Suppressor macrophage treated with lipopolysaccharide for 1 hour (primary cell): ENCODE measurements around the gene RAC3.

Experiments used
- DNase-seq, 3 donors: peaks; one replicate each; pipeline ENCODE4 v3.0.0-alpha.2; 2020 to 2022

Gene RAC3

DNA sequence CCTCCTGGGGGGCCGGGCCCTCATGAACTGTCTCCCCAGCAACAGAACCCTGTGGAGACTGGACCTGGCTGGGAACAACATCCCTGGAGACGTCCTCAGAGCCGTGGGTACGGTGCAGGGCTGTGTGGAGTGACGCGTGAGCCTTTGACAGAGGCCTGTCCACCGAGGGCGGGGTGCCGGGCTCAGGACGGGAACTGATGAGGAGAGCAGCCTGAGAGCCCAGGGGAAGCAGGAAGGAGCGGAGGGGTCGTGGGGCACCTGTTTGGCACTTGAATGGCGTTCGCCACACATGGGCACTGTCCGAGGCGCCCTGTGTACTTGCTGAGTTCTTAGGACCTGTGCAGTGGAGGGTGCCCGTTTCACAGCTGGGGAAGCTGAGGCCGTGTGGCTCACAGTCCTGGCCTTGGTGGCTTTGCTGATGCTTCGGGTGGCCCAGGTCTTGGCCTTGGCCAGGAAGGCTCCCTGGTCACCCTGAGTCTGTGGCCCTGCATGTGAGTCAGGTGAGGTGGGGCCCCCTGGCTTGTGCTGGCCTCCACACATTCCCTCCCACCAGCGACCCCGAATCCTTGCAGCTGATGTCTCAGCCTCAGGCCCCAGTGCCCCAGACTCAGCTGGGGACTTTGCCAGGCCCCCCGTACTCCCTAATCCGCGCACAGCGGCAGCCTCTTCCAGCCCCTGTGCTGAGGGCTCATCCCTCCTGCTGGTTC, 5.9 kb upstream of the RAC3 start:
- no peak for DNase-seq

DNA sequence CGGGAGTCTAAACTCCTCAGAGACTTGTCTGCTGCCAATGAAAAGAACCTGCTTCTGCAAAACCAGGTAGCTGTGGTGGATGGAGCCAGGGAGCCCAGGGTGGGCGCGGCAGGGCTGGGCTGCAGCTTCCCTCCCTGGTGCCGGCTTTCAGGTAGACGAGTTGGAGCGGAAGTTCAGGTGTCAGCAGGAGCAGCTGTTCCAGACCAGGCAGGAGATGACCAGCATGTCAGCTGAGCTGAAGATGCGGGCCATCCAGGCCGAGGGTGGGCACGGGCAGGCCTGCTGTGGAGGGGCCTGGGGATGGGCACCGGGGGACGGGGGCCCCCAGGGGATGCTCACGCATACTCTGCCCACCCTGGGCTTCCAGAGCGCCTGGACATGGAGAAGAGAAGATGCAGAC, 3.2 kb upstream of the RAC3 start:
- DNase-seq, result no peak

DNA sequence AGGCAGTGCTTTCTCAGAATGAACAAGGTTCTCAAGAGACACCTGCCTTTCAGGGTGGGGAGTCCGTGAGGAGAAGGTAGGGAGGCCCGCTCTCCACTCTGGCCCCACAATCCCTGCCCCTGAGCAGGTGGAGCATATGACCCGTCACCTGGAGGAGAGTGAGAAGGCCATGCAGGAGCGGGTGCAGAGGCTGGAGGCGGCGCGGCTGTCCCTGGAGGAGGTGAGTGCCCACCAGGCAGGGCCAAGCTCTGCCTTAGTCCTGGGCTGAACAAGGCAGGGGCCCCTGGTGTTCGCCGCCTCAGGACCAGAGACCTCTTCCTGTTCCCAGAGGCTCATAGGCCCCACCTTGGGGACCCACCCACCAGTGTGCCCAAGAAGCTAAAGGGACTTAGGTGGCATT, 2.5 kb upstream of the RAC3 start:
- no peak for DNase-seq

DNA sequence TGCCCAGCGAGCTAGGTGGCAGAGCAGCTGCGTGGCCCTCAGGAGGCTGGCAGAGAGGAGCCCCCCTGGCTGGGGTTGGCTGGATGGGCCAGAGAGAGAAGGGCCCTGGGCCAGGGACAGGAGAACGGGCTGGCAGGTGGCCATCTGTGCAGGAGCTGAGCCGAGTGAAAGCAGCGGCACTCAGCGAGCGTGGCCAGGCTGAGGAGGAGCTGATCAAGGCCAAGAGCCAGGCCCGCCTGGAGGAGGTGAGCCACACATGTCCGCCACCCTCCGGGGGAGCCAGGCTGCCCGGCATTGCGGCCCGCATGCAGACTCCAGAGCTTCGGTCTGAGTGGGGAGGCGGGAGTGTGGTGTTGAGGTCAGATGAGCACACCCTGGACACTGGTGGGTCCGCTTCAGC, 2.1 kb upstream of the RAC3 start:
- DNase-seq, result no peak

DNA sequence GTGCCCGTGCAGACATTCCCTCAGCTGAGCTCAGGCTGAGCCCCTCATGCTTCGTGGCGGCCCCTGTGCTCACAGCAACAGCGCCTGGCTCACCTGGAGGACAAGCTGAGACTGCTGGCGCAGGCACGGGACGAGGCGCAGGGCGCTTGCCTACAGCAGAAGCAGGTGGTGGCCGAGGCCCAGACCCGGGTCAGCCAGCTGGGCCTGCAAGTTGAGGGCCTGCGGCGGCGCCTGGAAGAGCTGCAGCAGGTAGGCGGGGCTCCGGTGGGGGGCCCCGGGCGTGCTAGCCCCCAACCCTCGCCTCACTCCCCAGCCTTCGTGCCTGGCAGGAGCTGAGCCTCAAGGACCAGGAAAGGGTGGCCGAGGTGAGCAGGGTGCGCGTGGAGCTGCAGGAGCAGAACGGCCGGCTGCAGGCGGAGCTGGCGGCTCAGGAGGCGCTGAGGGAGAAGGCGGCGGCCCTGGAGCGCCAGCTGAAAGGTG, 1.4 kb upstream of the RAC3 start:
- no peak for DNase-seq

DNA sequence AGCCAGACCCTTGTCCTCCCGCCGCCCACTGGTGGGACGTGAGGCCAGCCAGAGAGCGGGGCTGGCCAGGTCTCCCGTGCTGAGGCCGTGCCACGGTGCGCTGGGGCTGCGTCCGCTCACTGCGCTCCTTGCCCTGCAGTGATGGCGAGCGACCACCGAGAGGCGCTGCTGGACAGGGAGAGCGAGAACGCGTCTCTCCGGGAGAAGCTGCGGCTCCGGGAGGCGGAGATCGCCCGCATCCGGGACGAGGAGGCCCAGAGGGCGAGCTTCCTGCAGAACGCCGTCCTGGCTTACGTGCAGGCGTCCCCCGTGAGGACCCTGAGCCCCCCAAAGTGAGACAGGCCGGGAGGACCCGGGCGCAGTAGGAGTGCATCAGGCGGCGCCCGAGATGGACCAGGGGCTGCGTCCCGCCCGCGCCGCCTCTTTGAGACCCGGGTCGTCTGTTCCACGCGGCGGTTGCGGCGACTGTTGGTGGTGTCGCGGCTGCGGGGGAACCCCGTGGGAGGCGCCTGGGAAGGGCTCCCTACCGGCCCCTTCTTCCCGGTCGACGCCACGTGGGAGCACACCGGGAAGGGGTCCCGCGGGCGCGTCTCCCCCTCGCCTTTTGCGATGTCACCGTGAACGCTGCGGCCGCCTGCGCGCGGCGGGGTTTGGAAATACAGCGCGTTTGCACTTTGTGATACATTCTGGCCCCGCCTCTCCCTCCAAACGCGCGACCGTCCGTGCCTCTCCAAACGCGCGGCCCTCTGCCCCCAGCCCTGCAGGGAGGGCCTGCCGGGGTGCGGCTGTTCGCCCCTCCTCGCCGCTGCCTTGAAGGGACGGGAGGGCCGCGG, 792 bp upstream of the RAC3 start:
- DNase-seq, result peak; percentile 86 to 92 (median 88)

DNA sequence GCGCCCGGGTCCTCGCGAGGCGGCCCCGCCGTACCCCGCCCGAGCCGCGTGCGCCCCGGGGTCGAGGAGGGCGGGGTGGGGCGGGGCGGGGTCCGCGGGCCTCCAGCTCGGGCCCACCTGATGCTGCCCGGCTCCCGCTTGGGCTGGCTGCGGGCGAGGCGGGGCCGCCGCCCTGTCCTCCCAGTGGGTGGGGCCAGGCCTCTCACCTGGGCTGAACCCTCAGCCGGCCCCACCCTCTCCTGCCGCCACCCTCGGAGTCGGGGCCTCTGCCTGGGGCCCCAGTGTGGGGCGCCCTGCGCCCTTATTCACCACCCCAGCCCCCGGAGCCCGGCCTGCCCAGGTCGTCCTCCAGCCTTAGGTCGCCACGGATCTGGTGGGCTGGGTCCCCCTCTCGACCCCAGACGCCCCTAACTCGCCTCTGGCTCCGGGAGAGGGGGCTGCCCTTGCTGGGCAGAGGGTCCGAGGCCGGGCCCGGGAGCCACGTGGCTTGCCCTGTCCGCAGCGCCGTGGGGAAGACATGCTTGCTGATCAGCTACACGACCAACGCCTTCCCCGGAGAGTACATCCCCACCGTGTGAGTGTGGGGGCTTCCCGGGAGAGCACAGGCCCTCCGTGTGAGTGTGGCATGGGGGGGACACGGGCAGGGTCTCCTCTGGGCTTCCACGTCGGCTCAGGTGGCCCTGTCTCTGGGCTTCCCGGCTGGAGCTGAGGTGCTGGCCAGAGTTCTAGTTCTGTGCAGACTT, 578 bp downstream of the RAC3 start:
- no peak for DNase-seq

DNA sequence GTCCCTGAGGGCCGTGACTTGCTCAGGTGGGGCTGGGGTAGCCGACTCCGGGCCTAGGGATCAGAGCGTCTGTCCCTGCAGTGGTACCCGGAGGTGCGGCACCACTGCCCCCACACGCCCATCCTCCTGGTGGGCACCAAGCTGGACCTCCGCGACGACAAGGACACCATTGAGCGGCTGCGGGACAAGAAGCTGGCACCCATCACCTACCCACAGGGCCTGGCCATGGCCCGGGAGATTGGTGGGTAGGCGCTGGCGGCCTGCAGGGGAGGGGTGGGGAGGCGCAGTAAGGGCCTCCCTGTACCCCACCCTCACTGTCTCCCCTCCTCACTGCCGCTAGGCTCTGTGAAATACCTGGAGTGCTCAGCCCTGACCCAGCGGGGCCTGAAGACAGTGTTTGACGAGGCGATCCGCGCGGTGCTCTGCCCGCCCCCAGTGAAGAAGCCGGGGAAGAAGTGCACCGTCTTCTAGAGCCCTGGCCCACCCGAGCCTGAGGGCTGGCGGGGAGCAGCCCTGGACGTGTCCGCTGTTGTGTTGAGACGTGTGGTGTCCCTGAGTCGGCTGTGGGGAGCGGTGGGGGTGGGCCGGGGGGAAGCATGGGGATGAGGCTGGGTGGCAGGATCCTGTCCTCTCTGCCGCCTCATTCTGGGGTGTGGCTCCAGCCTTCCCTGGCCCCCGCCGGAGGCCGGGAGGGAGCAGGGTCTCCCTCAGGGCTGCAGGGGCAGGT, 2.0 kb downstream of the RAC3 start:
- DNase-seq, result no peak

DNA sequence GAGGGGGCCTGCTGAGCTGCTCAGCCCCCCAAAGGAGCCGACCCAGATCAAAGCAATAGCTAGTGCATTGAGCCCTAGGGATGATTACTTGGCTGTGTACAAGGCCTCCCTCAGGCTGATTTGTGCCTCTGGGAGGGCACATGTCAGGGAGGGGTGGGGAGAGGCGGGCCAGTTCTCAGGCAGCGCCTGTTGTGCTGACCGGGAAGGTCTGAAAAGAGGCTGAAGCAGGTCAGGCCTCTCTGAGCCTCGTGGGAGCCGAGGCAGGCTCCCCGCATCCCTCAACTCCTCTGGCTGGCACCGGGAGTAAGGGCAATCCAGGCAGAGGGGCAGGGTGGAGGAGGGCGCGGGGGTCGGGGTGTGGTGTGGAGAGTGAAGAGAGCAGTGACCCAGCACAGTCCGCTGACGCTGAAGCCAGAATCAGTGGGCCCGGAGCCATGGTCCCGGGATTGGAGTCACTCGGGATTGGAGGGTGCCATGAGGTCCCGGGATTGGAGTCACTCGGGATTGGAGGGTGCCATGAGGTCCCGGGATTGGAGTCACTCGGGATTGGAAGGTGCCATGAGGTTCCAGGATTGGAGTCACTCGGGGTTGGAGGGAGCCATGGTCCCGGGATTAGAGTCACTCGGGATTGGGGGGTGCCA, 3.0 kb downstream of the RAC3 start:
- no peak for DNase-seq

DNA sequence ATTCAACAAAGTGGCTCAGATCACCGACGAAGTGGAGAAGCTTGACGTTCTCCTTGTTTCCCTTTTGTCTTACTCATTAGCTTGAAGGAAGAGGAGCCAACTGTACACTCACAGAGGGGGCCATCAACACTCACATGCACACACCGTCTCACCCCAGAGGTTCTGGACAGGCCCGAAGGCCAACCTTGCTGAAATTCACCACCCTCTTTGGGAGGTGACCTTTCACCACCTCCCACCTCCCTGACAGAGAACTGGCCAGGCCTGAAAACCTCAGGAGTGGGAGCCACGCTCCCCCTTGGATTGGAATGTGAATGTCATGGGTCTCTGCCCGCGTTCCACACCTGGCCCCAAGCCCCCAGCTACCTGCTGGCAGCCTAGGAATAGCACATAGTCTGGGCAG, 4.0 kb downstream of the RAC3 start:
- no peak for DNase-seq

DNA sequence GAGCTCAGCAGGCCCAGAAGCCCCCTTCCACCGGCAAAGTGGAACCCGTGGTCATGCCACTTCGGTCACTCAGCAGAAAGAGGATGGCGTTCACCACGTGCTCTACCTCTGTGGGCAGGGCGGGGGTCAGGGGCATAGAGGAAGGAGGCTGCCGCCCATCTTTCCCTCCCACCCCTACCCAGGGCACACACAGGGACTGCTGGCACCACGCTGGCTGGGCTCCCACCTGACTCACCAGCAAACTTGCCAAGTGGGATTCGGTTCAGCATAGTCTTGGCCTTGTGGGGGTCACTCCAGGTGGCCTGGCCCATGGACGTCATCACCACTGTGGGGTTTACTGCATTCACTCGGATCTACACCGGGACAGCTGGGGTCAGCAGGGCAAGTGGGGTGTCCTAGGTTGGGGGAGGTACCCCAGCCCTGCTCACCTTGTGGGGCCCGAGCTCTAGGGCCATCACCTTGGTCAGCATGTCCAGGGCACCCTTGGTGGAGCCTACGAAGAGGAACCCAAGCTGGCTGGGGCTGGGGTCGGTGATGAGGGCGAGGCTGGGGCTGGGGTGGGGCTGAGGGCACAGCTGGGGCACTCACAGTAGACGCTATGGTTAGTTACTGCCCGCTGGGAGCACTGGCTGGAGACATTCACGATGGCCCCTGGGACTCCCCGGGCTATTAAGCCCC, 4.6 kb downstream of the RAC3 start:
- DNase-seq, result no peak

DNA sequence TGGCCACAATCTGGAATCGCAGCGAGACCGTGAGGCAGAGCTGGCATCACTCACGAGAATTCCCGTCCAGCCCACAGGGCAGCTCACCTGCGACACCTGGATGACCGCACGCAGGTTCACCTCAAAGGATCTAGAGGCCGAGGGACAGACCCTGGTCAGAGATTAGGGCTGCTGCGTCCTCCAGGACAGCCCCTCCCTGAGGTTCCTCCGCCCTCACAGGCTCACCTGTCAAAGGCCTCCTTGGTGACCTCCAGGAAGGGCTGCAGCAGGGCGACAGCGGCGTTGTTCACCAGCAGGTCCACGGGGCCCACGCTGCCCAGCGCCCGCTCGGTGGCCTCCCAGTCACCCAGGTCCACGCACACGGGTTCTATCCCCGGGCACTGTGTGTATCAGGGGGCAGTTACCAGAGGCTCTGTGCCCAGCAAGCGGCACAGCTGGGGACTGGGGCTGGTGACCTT, 5.2 kb downstream of the RAC3 start:
- DNase-seq, result no peak

DNA sequence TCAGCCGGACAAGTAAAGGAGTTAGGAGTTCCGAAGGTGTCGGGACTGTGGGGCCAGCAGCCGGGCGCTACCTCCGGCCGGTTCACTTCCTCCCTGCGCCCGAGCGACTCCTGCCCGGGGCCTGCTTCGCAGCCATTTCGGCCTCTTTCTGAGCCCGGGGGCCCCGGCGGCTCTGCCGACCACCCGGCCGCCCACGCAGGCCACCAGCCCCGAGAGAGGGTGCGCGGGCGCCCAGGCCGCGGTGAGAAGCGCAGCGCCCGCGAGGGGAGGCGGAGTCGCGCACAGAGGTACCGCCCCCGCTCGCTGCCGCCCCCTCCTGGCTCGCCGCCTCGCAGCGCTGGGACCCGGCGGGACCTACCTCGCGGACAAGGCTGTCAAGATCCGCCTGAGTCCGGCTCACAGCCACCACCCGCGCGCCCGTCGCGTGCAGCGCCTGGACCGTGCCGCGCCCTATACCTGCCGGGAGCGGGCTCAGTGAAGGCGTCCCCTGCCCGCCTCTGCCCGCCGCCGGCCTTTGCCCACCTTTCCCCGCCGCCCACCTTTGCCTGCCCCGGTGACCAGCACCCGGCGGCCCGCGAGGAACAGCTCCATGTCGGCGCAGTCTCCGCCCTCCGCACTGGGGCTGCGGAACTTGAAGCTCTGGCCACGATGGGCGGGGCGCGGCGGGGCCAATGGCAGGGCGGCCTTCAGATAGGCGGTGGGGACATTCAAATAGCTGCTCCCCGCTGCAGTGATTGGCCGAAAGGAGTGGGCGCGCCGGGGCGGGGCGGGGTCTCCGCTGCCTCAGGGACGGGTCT, 5.8 kb downstream of the RAC3 start, which contains the start of gene DCXR:
Gene DCXR (minus strand): TSS at position 606 of the 797 bp plus-strand sequence. CDS start 15 bp downstream, at position 591.
- DNase-seq, result peak; percentile 96 to 99 (median 98)

DNA sequence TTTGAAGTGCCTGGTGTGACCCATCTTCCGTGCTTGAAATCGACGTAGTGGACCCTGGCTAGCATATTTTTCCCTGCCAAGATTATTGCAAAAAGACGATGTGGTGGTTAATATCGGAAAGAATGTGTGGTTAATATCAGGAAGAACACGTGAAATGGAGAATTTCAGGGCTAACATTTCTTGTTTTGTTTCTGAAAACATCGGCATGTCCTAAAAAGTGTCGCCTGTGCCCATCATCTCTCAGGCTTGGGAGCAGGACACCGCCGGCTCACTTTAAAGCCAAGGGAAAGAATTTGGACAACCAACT, 6.4 kb downstream of the RAC3 start:
- no peak for DNase-seq

DNA sequence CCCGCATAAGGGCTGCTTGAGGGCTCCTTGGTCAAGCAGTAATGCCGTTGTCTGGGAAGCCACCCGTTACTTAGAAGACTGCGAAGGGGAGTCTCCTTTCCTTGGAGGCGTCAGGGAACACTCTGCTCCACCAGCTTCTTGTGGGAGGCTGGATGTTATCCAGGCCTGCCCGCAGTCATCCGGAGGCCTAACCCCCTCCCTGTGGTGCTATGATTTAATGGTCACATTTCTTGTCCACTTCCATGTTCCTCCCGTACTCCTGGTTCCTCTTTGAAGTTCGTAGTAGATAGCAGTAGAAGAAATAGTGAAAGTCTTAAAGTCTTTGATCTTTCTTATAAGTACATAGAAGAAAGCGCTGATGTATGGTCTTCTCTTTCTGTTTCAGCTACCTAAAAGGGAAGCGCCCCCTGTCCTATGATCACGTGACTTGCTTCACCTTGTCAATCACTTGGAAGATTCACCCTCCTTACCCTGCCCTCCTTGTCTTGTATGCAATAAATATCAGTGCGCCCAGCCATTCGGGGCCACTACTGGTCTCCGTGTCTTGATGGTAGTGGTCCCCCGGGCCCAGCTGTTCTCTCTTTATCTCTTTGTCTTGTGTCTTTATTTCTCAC, 7.4 kb downstream of the RAC3 start:
- peak; percentile 54 to 73 (median 67) for DNase-seq

DNA sequence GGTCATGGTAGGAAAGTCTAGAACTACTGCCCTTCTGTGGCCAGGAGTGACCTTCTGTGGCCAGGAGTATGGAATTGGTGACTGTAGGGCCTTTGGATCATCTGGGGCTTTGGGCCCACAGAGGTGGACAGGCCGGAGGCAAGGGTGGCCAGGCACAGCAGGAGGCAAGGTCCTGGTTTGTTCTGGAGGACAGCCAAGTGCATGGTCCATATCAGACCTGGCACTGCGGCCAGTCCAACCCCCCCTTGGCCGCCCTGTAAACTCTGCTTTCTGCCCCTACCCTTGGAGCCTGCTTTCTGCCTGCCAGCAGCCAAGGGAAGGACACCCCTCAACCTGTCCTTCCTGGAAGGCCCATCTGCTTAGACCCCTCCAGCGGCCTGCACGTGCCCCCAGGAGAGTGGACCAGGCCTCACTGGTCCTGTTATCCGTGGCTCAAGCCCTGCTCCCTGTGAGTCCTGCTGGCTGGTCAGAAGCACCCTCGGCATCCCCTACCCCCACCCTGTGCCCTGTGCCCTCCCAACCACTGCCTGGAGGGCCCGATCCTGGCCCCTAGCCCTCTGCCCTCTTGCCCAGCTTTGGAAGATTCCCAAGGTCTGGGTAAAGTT, 8.3 kb downstream of the RAC3 start:
- no peak for DNase-seq

DNA sequence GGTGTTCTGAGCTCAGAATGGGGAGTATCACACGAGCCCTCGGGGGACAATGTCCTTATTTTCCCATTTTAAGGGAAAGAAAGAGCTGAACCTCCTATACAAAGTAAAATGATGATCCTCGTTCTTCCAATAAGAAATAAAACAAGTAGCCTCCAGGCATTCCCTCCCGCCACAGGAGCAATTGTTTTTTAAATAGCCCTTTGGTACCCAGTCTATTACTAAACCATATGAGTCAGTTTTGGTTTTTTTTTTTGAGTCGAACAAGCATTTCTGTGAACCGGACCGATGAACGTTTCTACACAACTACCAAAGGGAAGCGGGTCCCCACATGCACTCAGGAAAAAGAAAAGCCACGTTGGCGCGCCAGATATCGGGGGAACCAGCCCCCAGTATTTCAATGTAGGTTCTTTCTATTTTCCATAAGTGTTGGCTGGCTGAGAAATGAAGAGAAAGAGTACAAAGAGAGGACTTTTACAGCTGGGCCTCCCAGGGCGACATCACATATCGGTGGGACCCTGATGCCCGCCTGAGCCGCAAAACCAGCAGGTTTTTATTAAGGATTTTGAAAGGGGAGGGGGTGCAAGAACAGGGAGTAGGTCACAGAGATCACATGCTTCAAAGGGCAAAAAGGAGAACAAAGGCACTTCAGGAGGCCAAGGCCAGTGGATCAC, 9.8 kb downstream of the RAC3 start:
- peak in 2 of 3 donors; percentile 56 to 62 for DNase-seq

DNA sequence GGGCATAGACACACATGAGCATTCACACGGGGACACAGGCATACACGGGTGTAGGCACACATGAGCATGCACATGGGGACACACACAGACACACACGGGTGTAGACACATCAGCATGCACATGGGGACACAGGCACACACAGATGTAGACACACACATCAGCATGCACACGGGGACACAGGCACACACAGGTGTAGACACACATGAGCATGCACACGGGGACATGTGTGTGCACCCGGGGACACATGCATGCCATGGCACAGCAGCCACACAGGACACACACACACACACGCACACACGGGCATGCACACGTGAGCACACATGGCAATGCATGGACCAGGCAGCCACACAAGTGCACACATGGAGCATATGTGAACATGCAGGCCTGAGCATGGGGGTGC, 11.2 kb downstream of the RAC3 start:
- DNase-seq, result no peak

DNA sequence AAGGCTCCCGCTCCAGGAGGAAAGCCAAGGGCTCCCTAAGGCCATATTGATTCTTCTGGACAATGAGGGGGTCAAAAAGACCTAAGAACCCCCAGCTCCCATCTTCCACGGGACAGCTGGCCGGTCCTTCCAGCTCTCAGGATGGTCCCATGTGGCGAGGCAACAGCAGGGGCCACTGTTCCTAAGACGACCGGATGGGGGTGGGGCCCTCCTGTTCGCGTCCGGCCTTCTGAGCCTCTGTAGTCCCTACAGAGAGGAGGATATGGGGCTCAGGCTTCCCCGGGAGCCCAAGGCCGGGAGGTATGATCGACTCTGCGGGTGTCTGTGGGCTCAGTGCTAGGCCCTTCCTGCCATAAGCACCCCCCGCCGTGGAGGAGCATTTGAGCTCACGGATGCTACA, 12.0 kb downstream of the RAC3 start:
- DNase-seq, result no peak
